Muscle layer of colon (tissue), 2 donors: ENCODE results near the gene UCP2.

Source experiments
- H3K27ac ChIP-seq: one replicate; pipeline ENCODE4 v1.7.0; 2013; ENCODE audit warnings: low read depth, mild to moderate bottlenecking, low read length, moderate library complexity
- H3K27me3 ChIP-seq, 2 donors: one replicate each; pipeline ENCODE4 v1.7.0; 2013; ENCODE audit warnings: low read length in 2 of 2, mild to moderate bottlenecking in 2 of 2; ENCODE audit not compliant: insufficient read depth in 2 of 2, control insufficient read depth in 1 of 2
- H3K36me3 ChIP-seq: one replicate; pipeline ENCODE4 v1.7.0; 2013; ENCODE audit warnings: mild to moderate bottlenecking, low read length; ENCODE audit not compliant: insufficient read depth
- H3K4me1 ChIP-seq: one replicate; pipeline ENCODE4 v1.7.0; 2013; ENCODE audit warnings: mild to moderate bottlenecking, low read length; ENCODE audit not compliant: insufficient read depth
- H3K4me3 ChIP-seq, 2 donors: one replicate each; pipeline ENCODE4 v1.7.0; 2013; ENCODE audit warnings: low read length in 2 of 2, low read depth in 1 of 2, mild to moderate bottlenecking in 1 of 2, moderate library complexity in 1 of 2
- H3K9ac ChIP-seq: one replicate; pipeline ENCODE4 v1.7.0; 2013; ENCODE audit warnings: low read length
- H3K9me3 ChIP-seq: one replicate; pipeline ENCODE4 v1.7.0; 2013; ENCODE audit warnings: mild to moderate bottlenecking, low read length
- donor health status: abdominal sarcoma.
- donor health status: Adenocarcinoma of cecum.

UCP2 gene

DNA sequence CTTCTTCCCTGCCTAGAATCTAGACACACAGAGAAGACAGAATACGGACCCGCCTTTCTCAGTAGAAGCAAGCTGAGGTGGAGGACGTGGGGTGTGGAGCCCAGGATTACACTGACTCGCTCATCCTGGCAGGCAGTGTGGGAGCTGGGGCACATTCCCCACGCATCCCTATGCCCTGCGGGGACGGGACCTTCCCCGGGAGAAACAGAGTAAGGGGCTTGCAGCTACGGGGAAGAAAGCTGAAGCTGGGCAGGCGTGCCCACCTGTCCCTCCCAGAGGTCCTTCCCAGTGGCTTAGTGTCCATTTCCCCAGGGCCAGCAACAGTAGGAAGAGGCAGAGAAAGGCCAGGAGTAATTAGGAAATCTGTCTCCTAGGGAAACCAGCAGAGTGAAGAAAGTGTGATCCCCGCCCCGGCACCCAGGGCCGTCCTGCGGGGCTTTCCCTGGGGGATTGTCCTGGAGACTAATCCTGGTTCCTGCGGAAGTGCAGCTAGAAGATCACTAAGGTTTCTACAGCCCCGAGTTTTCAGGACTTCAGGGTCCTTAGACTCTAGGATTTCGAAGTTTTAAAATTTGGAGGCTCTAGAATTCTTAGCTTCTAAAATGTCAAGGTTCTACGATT is 24.0 kb downstream of the UCP2 start:
- Histone ChIP-seq H3K36me3 (no peaks in the 10 kb centered on the region), H3K4me3 (no peak overlapping the region), H3K4me1 (no peaks in the 10 kb centered on the region), H3K9ac (no peak overlapping the region), H3K27me3 (peaks cover 0 to 5% of the 10 kb centered on the region in 2 donors), H3K27ac (no peak overlapping the region), H3K9me3 (no peaks in the 10 kb centered on the region)

DNA sequence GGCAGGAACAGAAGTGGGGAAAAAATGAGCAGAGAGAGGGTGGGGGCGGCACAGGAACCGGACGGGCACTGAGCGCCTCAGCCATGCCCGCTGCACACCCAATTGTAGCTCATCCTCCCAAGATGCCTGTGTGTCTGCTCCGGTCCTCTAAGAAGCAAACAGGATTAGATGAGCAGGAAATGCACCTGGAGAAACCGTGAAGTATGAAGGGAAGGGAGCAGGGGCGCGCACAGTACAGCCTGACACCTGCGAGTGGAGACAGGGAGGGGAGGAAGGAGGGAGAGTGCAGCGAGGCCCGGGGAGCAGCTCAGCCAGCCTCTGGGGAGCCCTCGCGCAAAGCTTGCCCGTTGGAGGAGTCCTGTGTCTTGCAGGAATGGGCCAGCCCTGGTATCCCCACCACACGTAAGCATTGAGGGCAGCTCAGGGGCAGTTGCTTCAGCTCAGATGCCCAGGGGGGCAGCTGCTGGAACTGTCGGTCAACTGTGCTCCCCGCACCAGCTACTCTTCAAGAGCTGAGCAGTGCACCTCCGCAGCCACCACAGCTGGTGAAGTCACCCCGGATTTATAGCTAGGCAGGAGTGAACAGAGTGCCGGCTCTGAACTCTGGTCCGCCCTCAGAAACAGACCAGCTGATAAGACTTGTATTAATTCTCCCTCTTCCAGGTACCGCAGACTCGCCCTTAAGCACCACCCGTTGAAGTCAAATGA is 24.8 kb downstream of the UCP2 start:
- H3K36me3 ChIP-seq, result no peaks in the 10 kb centered on the region
- H3K27ac ChIP-seq, result no peak overlapping the region
- peaks cover 0 to 5% of the 10 kb centered on the region in 2 donors for H3K27me3 ChIP-seq
- H3K9ac ChIP-seq, result no peak overlapping the region
- no peaks in the 10 kb centered on the region for H3K4me1 ChIP-seq
- no peak overlapping the region for H3K4me3 ChIP-seq
- H3K9me3 ChIP-seq, result no peaks in the 10 kb centered on the region

DNA sequence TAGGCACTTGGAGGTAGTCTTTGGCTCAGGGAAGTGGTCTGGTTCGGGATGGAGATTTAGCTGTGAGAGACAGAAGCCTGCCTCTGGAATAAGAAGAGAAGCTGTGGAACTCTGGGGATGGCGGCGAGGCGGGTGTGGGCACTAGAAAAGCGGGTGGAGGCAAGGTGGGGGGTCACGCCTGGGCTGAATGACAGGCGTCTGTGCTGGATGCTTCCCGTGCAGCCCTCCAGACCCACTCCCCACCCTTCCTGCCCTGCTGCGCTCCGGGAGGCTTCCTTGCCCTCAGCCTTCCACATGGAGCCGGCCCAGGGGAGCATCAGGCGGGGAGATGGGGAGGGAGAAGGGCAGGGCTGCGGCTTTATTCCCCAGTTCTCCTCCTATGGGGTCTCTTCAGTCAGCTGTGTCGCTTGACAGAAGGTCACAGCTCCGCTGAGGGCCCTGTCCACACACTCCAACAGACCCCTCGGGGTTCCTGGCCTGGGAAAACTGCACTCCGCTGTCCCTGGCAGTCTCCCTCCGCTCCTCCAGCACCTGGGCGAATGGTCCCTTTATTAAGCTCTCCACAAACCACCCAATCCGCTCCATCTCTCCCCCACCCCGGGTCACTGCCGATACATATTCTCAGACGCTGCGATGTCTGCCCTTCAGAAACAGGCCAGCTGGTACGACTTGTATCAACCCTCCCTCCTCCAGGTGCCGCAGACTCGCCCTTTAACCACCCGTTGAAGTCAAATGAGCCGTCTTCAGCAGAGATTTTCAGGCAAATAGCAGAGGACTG is 25.6 kb downstream of the UCP2 start:
- peaks cover 0 to 5% of the 10 kb centered on the region in 2 donors for H3K27me3 ChIP-seq
- no peak overlapping the region for H3K4me3 ChIP-seq
- no peaks in the 10 kb centered on the region for H3K4me1 ChIP-seq
- H3K9me3 ChIP-seq, result no peaks in the 10 kb centered on the region
- no peak overlapping the region for H3K27ac ChIP-seq
- no peak overlapping the region for H3K9ac ChIP-seq
- no peaks in the 10 kb centered on the region for H3K36me3 ChIP-seq

DNA sequence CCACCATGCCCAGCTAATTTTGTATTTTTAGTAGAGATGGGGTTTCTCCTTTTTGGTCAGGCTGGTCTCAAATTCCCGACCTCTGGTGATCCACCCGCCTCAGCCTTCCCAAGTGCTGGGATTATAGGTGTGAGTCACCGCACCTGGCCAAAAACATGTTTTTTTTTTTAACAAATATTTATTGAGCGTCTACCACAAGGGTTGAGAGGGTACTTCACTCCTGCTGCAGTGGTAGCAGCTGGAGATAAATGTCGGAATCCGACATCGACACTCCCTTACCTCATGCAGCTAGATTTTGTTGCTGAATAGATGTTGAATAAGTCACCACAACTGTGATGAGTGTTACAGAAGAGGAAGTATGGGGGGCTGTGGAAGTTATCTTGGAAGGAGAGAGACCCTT is 30.8 kb downstream of the UCP2 start:
- Histone ChIP-seq H3K4me3 (no peak overlapping the region), H3K9me3 (no peaks in the 10 kb centered on the region), H3K27me3 (no peaks in the 10 kb centered on the region), H3K4me1 (no peaks in the 10 kb centered on the region), H3K27ac (no peak overlapping the region), H3K36me3 (no peaks in the 10 kb centered on the region), H3K9ac (no peak overlapping the region)

DNA sequence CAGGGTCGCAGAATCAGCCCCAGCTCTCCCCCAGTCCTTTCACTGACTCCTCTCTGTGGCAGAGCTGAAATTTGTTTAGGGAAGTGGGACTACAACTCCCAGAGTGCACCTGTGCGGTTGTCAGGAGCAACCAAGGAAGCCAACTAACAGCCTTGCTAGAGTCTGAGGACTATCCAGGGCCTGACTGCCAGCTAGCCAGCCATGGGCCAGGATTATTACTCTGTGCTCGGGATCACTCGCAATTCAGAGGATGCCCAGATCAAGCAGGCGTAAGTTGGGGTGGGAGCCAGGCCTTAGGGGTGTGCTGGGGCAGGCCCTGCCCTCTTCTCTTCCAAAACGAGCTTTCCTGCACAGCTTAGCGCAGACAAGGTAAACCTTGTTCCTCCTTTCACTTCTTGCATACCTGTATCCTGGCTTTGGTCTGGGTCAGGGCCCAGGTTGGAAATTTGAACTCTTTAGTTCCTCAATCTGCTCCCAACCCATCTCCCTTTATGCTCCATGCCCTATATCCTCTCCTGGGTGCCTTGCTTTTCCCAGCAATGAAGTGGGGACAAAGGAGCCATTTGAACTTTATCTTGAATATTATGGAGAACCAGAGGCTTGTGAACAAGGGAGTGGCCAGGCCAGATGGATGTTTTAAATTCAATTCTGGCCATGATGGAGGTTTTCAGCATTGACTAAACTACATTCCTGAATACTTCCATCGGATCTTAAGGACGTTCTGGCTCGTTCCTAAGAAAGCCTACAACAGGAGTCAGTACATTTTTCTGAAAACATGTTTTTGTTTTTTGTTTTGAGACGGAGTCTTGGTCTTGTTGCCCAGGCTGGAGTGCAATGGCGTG is 31.6 kb downstream of the UCP2 start, which contains the start of gene DNAJB13:
TSS of gene DNAJB13 (plus strand) at position 158 of the 842 bp plus-strand sequence. CDS start at position 202, 44 bp downstream.
- H3K9me3 ChIP-seq, result no peaks in the 10 kb centered on the region
- H3K27ac ChIP-seq, result no peak within 1 kb of the TSS
- H3K4me1 ChIP-seq, result no peaks in the 10 kb centered on the region
- H3K27me3 ChIP-seq, result no peaks in the 10 kb centered on the region
- H3K4me3 ChIP-seq, result no peak within 1 kb of the TSS
- H3K36me3 ChIP-seq, result no peaks in the 10 kb centered on the region
- H3K9ac ChIP-seq, result no peak within 1 kb of the TSS

DNA sequence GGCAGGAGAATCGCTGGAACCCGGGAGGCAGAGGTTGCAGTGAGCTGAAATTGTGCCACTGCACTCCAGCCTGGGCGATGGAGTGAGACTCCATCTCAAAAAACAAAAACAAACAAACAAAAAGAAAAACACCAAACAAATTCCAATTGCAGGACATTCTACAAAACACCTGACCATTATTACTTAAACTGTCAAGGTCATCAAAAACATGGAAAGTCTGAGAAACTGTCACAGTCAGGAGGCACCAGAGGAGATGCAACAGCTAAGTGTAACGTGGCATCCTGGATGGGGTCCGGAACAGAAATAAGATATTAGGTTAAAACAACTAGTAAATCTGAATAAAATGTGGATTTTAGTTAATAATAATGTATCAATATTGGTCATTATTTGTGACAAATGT is 32.7 kb downstream of the UCP2 start:
- Histone ChIP-seq H3K9me3 (no peaks in the 10 kb centered on the region), H3K4me1 (no peaks in the 10 kb centered on the region), H3K36me3 (no peaks in the 10 kb centered on the region), H3K27ac (no peak overlapping the region), H3K9ac (no peak overlapping the region), H3K4me3 (no peak overlapping the region), H3K27me3 (no peaks in the 10 kb centered on the region)

DNA sequence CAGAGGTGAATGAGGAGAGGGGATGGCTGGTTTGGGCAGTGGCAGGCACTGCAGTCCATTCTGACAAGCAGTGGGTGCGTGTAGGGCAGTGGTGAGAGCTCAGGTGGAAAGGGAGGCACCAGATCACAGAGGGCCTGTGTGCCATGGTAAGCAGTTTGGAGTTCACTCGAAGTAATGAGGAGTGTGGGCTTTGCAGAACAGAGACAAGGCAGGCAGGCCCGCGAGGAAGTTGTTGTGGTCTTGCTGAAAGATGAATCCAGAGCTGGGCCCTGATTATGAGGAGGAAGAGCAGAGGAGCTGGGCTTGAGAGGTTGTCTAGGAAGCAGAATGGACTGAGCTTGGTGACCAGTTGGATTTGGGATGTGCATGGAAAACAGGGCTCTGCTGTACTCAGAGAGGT is 33.4 kb downstream of the UCP2 start:
- Histone ChIP-seq H3K27me3 (no peaks in the 10 kb centered on the region), H3K9ac (no peak overlapping the region), H3K4me3 (no peak overlapping the region), H3K36me3 (no peaks in the 10 kb centered on the region), H3K9me3 (no peaks in the 10 kb centered on the region), H3K4me1 (no peaks in the 10 kb centered on the region), H3K27ac (no peak overlapping the region)

DNA sequence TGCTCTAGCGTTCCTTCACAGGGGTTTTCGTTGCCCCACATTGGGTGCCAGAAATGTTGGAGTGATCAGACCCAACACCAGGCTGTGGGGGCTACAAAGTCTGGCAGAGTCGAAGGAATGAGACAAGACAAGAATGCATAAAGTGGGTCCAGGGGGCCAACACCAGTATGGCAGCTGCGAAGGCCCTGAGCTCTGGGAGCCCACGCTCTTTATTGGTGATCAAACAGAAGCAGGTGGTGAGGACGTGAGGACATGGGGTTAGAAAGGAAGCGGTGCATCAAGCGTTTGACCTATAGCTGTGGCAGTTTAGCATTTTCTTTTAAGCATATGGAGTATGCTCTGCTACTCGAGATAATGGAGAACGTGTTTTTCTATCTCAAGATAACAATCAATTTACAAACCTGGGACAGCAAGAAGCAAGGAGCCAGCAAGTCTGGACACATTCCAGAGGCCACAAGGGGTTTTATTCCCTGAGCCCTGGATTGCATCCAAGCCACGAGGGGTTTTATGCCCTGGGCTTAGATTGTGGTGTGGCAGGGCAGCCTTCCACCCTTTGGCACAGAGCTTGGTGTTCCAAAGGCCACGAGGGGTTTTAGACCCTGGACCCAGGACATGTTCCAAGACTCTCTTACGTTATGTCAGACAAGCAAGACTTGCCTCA is 35.7 kb downstream of the UCP2 start:
- no peaks in the 10 kb centered on the region for H3K9me3 ChIP-seq
- no peaks in the 10 kb centered on the region for H3K27me3 ChIP-seq
- no peak overlapping the region for H3K4me3 ChIP-seq
- no peaks in the 10 kb centered on the region for H3K4me1 ChIP-seq
- no peak overlapping the region for H3K9ac ChIP-seq
- no peak overlapping the region for H3K27ac ChIP-seq
- H3K36me3 ChIP-seq, result no peaks in the 10 kb centered on the region

DNA sequence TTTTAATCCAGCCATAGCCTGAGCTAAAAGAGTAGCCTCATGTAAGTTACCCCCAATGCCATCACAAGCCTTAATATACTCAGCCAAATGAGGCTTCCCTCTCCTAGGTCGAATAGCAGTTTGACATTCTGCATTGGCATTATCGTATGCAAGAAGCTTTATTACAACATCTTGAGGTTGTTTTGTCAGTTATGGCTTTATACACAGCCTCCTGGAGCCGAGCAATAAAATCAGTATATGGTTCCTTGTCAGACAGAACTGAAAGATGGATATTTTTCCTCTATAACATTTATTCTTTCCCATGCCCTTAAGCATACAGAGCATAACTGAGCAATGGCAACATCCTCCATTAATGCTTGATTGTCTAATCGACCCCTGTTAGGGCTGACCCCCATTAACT is 37.2 kb downstream of the UCP2 start:
- Histone ChIP-seq H3K4me1 (no peaks in the 10 kb centered on the region), H3K27ac (no peak overlapping the region), H3K4me3 (no peak overlapping the region), H3K9ac (no peak overlapping the region), H3K36me3 (no peaks in the 10 kb centered on the region), H3K27me3 (no peaks in the 10 kb centered on the region), H3K9me3 (no peaks in the 10 kb centered on the region)

DNA sequence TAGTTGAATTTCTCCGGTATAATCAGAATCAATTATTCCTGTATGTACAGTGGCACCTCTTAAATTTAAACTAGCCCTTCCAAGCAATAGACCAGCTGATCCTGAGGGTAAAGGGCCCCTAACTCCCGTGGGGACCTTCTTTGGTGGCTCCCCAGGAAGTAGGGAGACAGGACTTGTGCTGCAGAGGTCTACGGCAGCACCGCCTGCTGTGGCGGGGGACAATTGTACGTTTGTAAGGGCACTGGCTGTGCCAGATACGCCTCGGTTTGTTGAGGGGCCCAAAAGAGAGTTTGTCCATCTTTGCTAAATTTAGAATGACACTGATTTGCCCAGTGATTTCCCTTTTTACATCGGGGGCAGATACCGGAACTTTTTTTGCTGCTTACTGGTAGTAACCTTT is 37.7 kb downstream of the UCP2 start:
- Histone ChIP-seq H3K9ac (no peak overlapping the region), H3K4me1 (no peaks in the 10 kb centered on the region), H3K9me3 (no peaks in the 10 kb centered on the region), H3K36me3 (no peaks in the 10 kb centered on the region), H3K27ac (no peak overlapping the region), H3K4me3 (no peak overlapping the region), H3K27me3 (no peaks in the 10 kb centered on the region)
